IPS-NIHi11 (cell line): ENCODE data around the gene KRT27.
"Not testable (repeated sequence)": the region's sequence is repeated elsewhere in the genome, so short reads cannot be mapped to it uniquely, and the experiment has no call there.

Experiments
- DNase-seq: peaks from one replicate; pipeline ENCODE4 v3.0.0; 2012; ENCODE audit warnings: mixed read lengths, low spot score

The KRT27 gene

DNA sequence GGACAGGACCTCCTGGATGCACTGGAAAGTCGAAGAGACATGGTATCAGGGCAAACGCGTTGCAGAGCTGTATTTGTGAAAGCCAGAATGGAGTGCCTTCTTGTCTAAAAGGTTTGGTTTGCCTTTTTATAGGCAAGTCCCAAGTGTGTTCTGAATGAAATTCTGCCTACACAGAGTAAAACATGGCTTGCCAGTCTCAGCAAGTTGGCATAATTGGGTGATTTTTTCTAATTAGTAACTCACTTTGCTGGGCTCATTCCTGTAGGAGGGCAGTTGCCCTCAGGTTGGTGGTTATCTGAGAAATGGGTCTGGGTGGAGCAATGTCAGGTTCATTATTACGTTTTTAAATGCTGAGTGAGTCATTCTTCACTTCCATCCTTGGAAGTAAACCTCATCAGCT, 27.1 kb downstream of the KRT27 start, which contains the start of gene KRT25:
KRT25 (minus strand) TSS at position 101 of the 400 bp plus-strand sequence; CDS start at position 41, 60 bp downstream.
- no peak for DNase-seq

DNA sequence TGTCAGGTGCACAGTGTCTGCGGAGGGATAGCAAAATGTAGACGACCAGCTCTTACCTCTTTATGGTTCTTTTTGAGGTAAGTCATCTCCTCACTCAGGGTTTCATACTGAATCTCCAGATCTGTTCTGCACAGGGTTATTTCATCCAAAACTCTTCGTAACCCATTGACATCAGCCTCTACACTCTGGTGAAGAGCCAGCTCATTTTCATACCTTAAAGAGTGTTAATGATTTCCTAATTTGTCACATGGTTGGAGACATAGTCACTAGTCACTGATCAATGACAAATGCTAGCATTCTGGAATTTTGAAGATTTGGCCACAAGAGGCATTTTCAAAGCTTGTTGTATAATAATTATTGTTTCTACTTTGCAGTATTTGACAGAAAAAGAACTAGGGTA, 28.5 kb downstream of the KRT27 start:
- DNase-seq: no peak

DNA sequence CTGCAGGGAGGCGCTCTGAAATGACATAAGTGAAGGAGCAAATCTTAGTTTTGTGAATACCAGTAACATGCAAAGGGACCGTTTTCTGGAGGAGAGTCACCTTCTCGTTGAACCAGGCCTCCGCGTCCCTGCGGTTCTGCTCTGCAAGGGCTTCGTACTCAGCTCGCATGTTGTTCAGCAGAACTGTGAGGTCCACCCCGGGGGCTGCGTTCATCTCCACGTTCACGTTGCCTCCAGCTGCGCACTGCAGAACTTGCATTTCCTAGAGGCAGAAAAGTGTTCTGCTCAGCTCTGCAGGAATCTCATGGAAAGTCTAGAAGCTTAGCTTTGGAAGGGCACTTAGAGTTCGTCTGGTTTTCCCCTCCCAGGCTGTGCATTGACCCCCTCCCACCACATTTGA, 31.3 kb downstream of the KRT27 start:
- DNase-seq: no peak

DNA sequence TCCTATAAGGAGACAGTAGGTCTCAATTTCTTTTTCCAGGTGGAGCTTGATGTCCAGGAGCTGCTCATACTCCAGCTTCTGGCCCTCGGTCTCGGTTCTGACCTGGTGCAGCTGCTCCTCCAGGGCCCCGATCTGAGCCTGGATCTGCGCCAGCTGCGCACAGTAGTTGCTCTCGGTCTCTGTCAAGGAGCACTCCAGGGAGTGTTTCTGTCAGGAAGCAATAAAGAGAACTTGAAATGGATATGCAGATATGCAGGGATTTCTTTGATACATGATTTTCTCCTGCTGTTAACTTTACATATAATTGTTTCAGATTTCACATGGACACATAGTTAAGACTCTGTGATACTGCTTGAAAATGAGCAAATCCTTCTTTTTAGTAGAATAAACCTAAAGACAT, 32.0 kb downstream of the KRT27 start:
- no peak for DNase-seq

DNA sequence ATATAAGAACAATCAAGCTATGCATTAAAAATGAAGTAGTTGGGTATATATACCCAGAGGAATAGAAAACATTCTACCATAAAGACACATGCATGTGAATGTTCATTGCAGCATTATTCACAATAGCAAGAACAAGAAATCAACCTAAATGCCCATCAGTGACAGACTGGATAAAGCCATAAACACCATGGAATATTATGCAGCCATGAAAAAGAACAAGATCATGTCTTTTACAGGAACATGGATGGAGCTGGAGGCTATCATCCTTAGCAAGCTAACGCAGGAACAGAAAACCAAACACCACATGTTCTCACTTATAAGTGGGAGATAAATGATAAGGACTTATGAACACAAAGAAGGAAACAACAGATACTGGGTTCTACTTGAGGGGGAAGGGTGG, 33.7 kb downstream of the KRT27 start:
- DNase-seq: not testable (repeated sequence)

DNA sequence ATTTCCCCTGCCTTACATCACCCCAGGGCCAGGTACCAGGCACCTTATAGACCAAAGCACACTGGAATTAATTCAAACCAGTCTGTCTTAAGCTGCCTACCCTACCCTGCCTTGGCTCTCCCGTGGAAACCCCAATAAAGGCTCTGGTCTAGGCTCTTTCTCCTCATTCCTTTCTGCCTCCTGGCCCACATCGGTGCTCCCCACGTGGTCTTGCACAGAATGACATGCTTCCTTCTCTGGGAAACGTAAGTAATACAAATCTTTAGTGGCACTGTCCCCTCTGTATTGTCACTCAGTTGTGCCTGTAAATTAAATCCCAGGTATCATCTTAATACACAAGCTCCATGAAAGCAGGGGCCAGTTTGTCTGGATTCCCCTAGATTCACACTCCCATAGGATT, 43.8 kb downstream of the KRT27 start:
- DNase-seq: no peak

DNA sequence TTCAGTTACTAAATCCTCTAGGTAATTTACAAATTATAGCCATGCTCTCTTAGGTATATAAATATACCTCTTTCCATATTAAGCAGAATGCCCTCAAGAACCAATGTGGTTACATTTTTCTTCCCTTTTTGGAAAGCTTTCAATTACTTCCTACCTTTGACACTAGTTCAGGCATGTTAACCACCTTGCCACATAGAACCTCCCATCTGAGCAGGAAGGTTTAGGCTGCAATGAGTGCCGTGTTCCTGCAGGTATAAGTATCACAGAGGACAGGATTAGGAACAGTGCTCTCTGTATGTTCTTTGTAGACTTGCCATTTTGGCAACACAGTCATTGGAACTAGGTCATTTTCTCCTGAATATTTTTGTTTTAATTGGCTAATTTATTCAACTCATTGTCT, 47.3 kb downstream of the KRT27 start:
- DNase-seq: no peak

DNA sequence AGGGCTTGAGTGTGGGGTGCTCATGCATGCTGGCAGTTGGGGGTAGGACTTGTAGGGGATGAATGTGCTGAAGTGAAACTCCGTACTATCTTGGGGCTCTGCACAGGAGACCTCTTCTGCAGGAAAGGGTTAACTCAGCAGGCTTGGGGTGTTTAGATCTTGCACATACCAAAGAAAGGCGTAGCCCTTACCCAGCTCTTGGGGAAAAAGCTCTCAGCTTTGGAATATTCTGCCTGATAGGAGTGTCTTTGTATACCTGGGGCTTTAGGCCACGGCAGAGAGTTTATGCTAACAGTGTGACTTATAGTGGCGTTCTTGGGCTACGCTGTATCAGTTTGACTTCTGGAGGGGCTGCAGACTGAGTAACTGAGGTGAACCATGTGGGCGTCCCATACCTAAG, 48.3 kb downstream of the KRT27 start:
- no peak for DNase-seq

DNA sequence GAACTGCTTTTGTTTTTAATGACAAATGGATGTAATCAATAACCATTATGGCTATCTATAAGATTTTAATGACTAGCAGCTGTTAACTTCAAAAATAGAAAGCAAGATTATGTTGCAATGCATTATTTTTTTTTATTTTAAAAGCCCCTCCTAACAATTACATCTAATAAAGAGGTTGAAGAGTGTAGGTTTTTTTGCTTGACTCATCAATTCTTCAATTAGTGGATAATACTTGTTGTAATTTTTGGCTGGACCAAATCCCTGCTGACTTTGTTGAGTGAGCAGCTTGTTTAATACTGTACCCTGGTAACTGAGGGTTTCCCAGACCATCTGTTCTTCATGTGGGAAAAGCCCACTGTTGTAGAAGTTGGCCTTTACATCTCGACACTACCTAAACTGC, 51.4 kb downstream of the KRT27 start:
- DNase-seq: no peak

DNA sequence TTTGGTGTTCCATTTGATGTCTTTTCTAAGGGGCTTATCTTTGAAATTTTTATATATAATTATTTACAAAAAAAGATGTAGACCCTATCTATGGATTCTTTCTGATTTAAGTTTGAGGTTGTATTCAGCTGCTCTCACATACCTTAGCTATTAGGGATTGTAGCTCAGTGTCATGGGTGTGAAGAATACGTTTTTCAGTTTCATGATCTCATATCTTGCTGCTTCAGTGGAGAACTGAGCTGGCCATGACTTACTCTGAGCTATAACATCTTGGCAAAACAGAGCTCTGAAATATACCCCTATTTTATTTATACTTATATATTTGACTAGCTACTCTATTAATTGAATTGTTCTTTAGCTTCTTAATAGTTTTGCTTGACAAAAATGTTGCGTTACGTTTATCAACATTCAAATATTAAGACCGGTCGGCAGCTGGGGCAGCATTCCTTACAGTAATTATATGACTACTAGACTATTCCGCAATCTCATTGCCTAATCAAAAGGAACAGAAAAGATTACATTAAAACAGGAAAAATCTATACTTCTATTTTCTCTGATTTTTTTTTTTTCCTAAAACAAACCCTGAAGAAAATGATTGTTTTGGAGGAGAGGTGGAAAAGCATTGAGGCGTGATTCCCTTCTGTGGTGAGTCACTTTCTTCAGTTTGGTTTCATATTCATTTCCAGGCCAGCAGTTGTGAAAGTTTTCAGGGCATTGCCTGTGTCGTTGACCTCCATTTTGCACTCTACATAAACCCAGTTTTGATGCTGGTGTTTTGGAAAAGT, 54.7 kb downstream of the KRT27 start:
- no peak for DNase-seq

DNA sequence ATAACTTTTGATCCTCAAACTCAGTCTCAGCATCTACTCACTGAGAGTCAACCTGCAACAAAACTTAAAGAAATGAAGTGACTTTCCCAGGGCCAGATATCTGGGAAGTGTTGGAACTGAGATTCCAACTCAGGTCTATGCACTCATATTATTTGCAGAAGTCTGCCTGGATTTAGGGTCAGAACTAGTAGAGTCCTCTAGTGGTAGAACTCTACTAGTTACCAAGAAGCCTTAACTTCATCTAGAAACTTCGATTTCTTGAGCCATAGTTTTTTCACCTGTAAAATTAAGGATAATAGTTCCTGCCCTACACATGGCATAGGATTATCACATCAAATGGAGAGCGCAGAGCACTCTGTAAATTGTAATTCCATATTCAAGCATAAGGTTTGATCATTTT, 55.4 kb downstream of the KRT27 start:
- no peak for DNase-seq
